Body of pancreas (tissue), 4 donors: ENCODE data around the gene FOXL3. TPM values are rescaled to one million over a fixed set of nuclear protein-coding genes. Genes with fewer than 3 reads are reported as not detected.

Experiments used
- ATAC-seq: fragments of 150-250 bp; one replicate; pipeline ENCODE4 v1.9.1; 2016
- DNase-seq, 4 donors: peaks; one replicate each; pipeline ENCODE4 v3.0.0-alpha.2; 2019
- H3K27ac ChIP-seq, 4 donors: fragments of 200-600 bp; sonication (generic); 1 replicate in 3 of 4; 2 replicates in 1 of 4; pipeline versions ENCODE4 v1.5.1 to v1.6.1; 2016 to 2019; ENCODE audit warnings: mild to moderate bottlenecking in 1 of 4, mixed read lengths in 1 of 4, moderate library complexity in 1 of 4
- H3K27me3 ChIP-seq, 2 donors: fragments of 200-600 bp; sonication (generic); one replicate each; pipeline ENCODE4 v1.6.0; 2016; ENCODE audit warnings: mild to moderate bottlenecking in 1 of 2
- H3K36me3 ChIP-seq, 2 donors: fragments of 200-600 bp; sonication (generic); replicated peaks in 1 of 2; 2 replicates each; pipeline ENCODE4 v1.5.1; 2016; ENCODE audit warnings: low read depth in 2 of 2; ENCODE audit not compliant: insufficient read depth in 1 of 2
- H3K4me1 ChIP-seq: fragments of 200-600 bp; sonication (generic); one replicate; pipeline ENCODE4 v1.6.0; 2016
- H3K4me3 ChIP-seq, 2 donors: fragments of 200-600 bp; sonication (generic); 1 replicate in 1 of 2; 2 replicates in 1 of 2; pipeline ENCODE4 v1.5.1; 2016 to 2019
- H3K9me3 ChIP-seq, 3 donors: fragments of 200-600 bp; sonication (generic); 1 replicate in 2 of 3; 2 replicates in 1 of 3; pipeline ENCODE4 v1.5.1; 2016
- CTCF ChIP-seq, 7 experiments: fragments of 450-650 bp in 4 of 7; fragments of 200-600 bp in 3 of 7; sonication (generic) in 3 of 7; IDR thresholded peaks; one replicate each; pipeline ENCODE4 v1.5.1; 2016 to 2019; ENCODE audit warnings: antibody characterized with exemption in 7 of 7
- POLR2A ChIP-seq, 3 donors: fragments of 450-650 bp; IDR thresholded peaks; one replicate each; pipeline ENCODE4 v1.6.1; 2016; ENCODE audit warnings: antibody characterized with exemption in 3 of 3, mild to moderate bottlenecking in 2 of 3
- WGBS, 2 donors: methylation state at CpG; one replicate each; pipeline ENCODE4 v1.1.5; 2017; 5-methylcytosine and 5-hydroxymethylcytosine counted together
- intact Hi-C: fragments of 100-400 bp; cut with DNase I; formaldehyde crosslinking; loops from one replicate; pipeline ENCODE4 v1.15.1; 2023
- total RNA-seq, 2 donors: library from RNA; depleted of rRNA; stranded (reverse); fragments of >200 nt; gene quantifications; one replicate each; pipeline ENCODE4 v1.1.0, GENCODE V29; 2016

The FOXL3 gene
- total RNA-seq, 2 donors from 2014 or later = not detected

- ATAC-seq (peak; percentile 56), DNase-seq (peak; percentile 65 to 83 (median 74))
- TF ChIP-seq CTCF (IDR thresholded peaks at IDR 0.05) = peak in 6 of 7 experiments; percentile 40 to 75 (median 64)
- TF ChIP-seq POLR2A (IDR thresholded peaks at IDR 0.05) = no peak
- 73 to 76% methylated on average over 23 to 24 of the region's 45 CpGs for WGBS, 2 donors
- Histone ChIP-seq H3K36me3 (no peaks in the 10 kb centered on the region), H3K4me1 (peaks cover 6% of the 10 kb centered on the region), H3K4me3 (no peak overlapping the region), H3K9me3 (no peaks in the 10 kb centered on the region), H3K27me3 (no peaks in the 10 kb centered on the region), H3K27ac (no peak overlapping the region)
- intact Hi-C loops = no loop called here
Observed at GRCh38 chr7:266851-267840, 22.8 kb upstream of the FOXL3 start.

GRCh38 chr7:268991-269390 lies 21.0 kb upstream of the FOXL3 start:
- H3K4me3 ChIP-seq = no peak overlapping the region
- DNase-seq (no peak), ATAC-seq (no peak)
- peaks cover 0 to 4% (median 0%) of the 10 kb centered on the region in 3 donors for H3K9me3 ChIP-seq
- H3K27ac ChIP-seq = no peak overlapping the region
- no peaks in the 10 kb centered on the region for H3K36me3 ChIP-seq
- intact Hi-C loops = no loop called here
- no peaks in the 10 kb centered on the region for H3K27me3 ChIP-seq
- no peak for TF ChIP-seq CTCF (IDR thresholded peaks at IDR 0.05)
- TF ChIP-seq POLR2A (IDR thresholded peaks at IDR 0.05) = no peak
- H3K4me1 ChIP-seq = peaks cover 6% of the 10 kb centered on the region
- WGBS, 2 donors = 80 to 88% methylated on average over 11 to 12 of the region's 12 CpGs

- H3K27ac ChIP-seq = no peak overlapping the region
- no peak for TF ChIP-seq POLR2A (IDR thresholded peaks at IDR 0.05)
- intact Hi-C loops = no loop called here
Observed at GRCh38 chr7:269721-270120, 20.2 kb upstream of the FOXL3 start.

GRCh38 chr7:270351-270983 lies 19.5 kb upstream of the FOXL3 start:
- H3K4me1 ChIP-seq = peaks cover 6% of the 10 kb centered on the region
- 51 to 56% methylated on average over 9 to 11 of the region's 11 CpGs for WGBS, 2 donors
- no peak overlapping the region for H3K27ac ChIP-seq
- DNase-seq (peak in 2 of 4 donors; percentile 39 to 40), ATAC-seq (peak; percentile 49)
- H3K27me3 ChIP-seq = no peaks in the 10 kb centered on the region
- no peak overlapping the region for H3K4me3 ChIP-seq
- intact Hi-C loops = no loop called here
- H3K9me3 ChIP-seq = peaks cover 0 to 4% (median 0%) of the 10 kb centered on the region in 3 donors
- TF ChIP-seq CTCF (IDR thresholded peaks at IDR 0.05) (no peak), POLR2A (IDR thresholded peaks at IDR 0.05) (no peak)
- H3K36me3 ChIP-seq = no peaks in the 10 kb centered on the region

More at GRCh38 chr7:269721-270120, 20.2 kb upstream of the FOXL3 start:
- peaks cover 0 to 4% (median 0%) of the 10 kb centered on the region in 3 donors for H3K9me3 ChIP-seq
- no peak overlapping the region for H3K4me3 ChIP-seq
- H3K36me3 ChIP-seq = no peaks in the 10 kb centered on the region
- 74 to 78% methylated on average over 11 of the region's 11 CpGs for WGBS, 2 donors
- ATAC-seq (no peak), DNase-seq (no peak)
- no peaks in the 10 kb centered on the region for H3K27me3 ChIP-seq
- H3K4me1 ChIP-seq = peaks cover 6% of the 10 kb centered on the region
